Measurements from ENCODE around the gene PLEKHA1.

DNA sequence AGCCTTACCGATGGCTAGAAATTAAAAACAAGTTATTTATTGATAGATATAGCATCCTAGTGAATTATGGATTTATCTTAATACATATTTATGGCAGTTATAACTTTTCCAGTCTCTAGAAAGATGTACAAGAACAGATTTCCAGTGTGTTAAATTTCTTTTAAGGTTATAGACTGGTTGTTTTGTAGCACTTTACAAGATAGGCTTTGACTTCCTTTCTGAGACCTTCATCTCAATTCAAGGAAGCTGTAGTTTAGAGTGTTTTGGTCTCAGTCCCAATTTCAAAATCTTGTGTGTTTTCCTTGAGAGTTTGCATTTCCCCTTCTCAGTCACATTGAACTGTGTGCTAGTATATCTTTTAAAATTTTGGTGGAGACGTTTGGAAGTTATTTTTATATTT is 30.1 kb downstream of the PLEKHA1 start:
- TF ChIP-seq, protein P1, sequence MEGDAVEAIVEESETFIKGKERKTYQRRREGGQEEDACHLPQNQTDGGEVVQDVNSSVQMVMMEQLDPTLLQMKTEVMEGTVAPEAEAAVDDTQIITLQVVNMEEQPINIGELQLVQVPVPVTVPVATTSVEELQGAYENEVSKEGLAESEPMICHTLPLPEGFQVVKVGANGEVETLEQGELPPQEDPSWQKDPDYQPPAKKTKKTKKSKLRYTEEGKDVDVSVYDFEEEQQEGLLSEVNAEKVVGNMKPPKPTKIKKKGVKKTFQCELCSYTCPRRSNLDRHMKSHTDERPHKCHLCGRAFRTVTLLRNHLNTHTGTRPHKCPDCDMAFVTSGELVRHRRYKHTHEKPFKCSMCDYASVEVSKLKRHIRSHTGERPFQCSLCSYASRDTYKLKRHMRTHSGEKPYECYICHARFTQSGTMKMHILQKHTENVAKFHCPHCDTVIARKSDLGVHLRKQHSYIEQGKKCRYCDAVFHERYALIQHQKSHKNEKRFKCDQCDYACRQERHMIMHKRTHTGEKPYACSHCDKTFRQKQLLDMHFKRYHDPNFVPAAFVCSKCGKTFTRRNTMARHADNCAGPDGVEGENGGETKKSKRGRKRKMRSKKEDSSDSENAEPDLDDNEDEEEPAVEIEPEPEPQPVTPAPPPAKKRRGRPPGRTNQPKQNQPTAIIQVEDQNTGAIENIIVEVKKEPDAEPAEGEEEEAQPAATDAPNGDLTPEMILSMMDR (IDR thresholded peaks at IDR 0.05; ENCODE audit: borderline replicate concordance, extremely low read depth, low read length, poor library complexity, severe bottlenecking), result no peak
- no peak for TF ChIP-seq EZH2 (IDR thresholded peaks at IDR 0.05; ENCODE audit: borderline replicate concordance, low read depth, low read length, severe bottlenecking)

Measured in DND-41 (cell line).